OCI-LY7 (cell line): ENCODE data around the gene DCC. TPM values are rescaled to one million over a fixed set of nuclear protein-coding genes. Genes with fewer than 3 reads are reported as not detected.

Source experiments
- BruUV-seq: library from RNA; stranded (reverse); fragments of 400-500 nt; replicated peaks from 2 replicates; lab custom pipeline; 2021; lab: Mats Ljungman, UMichigan
- CTCF ChIA-PET: fragments of 300-600 bp; sonication (Branson Sonifier 250); formaldehyde crosslinking; loops from one replicate; lab custom pipeline; 2022; ENCODE audit warnings: antibody characterized with exemption; ENCODE audit not compliant: unreplicated experiment; lab: Charles Lee
- POLR2A ChIA-PET: fragments of 300-600 bp; sonication (Branson Sonifier 250); formaldehyde crosslinking; loops from one replicate; lab custom pipeline; 2022; ENCODE audit warnings: antibody characterized with exemption; lab: Charles Lee
- DNase-seq: peaks from one replicate; pipeline ENCODE4 v3.0.0-alpha.2; 2015; ENCODE audit warnings: low spot score
- H2AFZ ChIP-seq: fragments of 200-600 bp; sonication (generic), shearing (Covaris generic); 2 replicates; pipeline ENCODE4 v1.6.1; 2014; ENCODE audit warnings: mild to moderate bottlenecking, antibody characterized with exemption, low read length, moderate library complexity
- H3K27ac ChIP-seq: fragments of 200-600 bp; sonication (generic); 2 replicates; pipeline ENCODE4 v1.5.1; 2014; ENCODE audit warnings: mixed run types, low read depth, mild to moderate bottlenecking, moderate library complexity, low read length, inconsistent platforms; ENCODE audit not compliant: poor library complexity, severe bottlenecking
- H3K36me3 ChIP-seq: fragments of 200-600 bp; sonication (generic); 2 replicates; pipeline ENCODE4 v1.6.1; 2014; ENCODE audit warnings: mild to moderate bottlenecking, antibody characterized with exemption, low read length, moderate library complexity, mixed read lengths; ENCODE audit not compliant: insufficient read depth
- H3K4me1 ChIP-seq: fragments of 200-600 bp; sonication (generic); 2 replicates; pipeline ENCODE4 v1.5.1; 2014; ENCODE audit warnings: mild to moderate bottlenecking, low read length; ENCODE audit not compliant: insufficient read depth, poor library complexity, severe bottlenecking
- H3K4me2 ChIP-seq: fragments of 200-600 bp; sonication (generic); 2 replicates; pipeline ENCODE4 v1.6.1; 2014; ENCODE audit warnings: mild to moderate bottlenecking, low read length
- H3K4me3 ChIP-seq: fragments of 200-600 bp; sonication (generic); 2 replicates; pipeline ENCODE4 v1.5.1; 2014; ENCODE audit warnings: mild to moderate bottlenecking, low read depth, low read length; ENCODE audit not compliant: poor library complexity, severe bottlenecking
- H3K79me2 ChIP-seq: fragments of 200-600 bp; sonication (generic); 2 replicates; pipeline ENCODE4 v1.6.1; 2016; ENCODE audit warnings: low read depth, mild to moderate bottlenecking, low read length, moderate library complexity, mixed read lengths; ENCODE audit not compliant: insufficient read depth
- H3K9me2 ChIP-seq: fragments of 200-600 bp; sonication (generic); 2 replicates; pipeline ENCODE4 v1.6.1; 2016; ENCODE audit warnings: mild to moderate bottlenecking, low read length, mixed read lengths; ENCODE audit not compliant: insufficient read depth
- H3K9me3 ChIP-seq: fragments of 200-600 bp; sonication (generic); 2 replicates; pipeline ENCODE4 v1.6.1; 2014; ENCODE audit warnings: mild to moderate bottlenecking, mixed run types, low read length, mixed read lengths
- H4K20me1 ChIP-seq: fragments of 200-600 bp; sonication (generic); 2 replicates; pipeline ENCODE4 v1.6.1; 2014; ENCODE audit warnings: mild to moderate bottlenecking, antibody characterized with exemption, low read length, moderate library complexity, mixed read lengths; ENCODE audit not compliant: insufficient read depth
- CTCF ChIP-seq: fragments of 200-600 bp; sonication (generic); conservative IDR thresholded peaks from 2 replicates; pipeline ENCODE4 v1.5.1; 2014; ENCODE audit warnings: mild to moderate bottlenecking, antibody characterized with exemption, low read length, moderate library complexity, mixed read lengths
- EZH2phosphoT487 ChIP-seq: fragments of 200-600 bp; sonication (generic); IDR thresholded peaks from 2 replicates; pipeline ENCODE4 v1.6.1; 2018; ENCODE audit warnings: low read depth, borderline replicate concordance, mild to moderate bottlenecking, mixed run types, antibody characterized with exemption, low read length, moderate library complexity, mixed read lengths
- intact Hi-C: fragments of 100-400 bp; cut with micrococcal nuclease; formaldehyde crosslinking; loops from one replicate; pipeline ENCODE4 v1.10.0; 2022; ENCODE audit not compliant: unreplicated experiment
- total RNA-seq, 2 experiments: library from RNA; depleted of rRNA in 1 of 2; stranded (reverse); fragments of >200 nt in 1 of 2; shearing (Covaris generic) in 1 of 2; gene quantifications; 2 replicates each; pipeline ENCODE4 v1.2.3, GENCODE V29; 2014 to 2022

DCC gene
- total RNA-seq, 2 experiments from 2014 or later: not detected

- H3K9me3 ChIP-seq: no peaks in the 10 kb centered on the region
- no peak overlapping the region for H2AFZ ChIP-seq
- H3K4me1 ChIP-seq: no peaks in the 10 kb centered on the region
- no TSS peak for BruUV-seq
- TF ChIP-seq EZH2phosphoT487 (no peak), CTCF (no peak)
- H3K79me2 ChIP-seq: no peaks in the 10 kb centered on the region
- no peak overlapping the region for H3K27ac ChIP-seq
- ChIA-PET POLR2A (no interaction called here), CTCF (no interaction called here)
- no peaks in the 10 kb centered on the region for H3K36me3 ChIP-seq
- no peaks in the 10 kb centered on the region for H4K20me1 ChIP-seq
- intact Hi-C loops: no loop called here
- DNase-seq: no peak
- H3K4me3 ChIP-seq: no peak overlapping the region
- H3K4me2 ChIP-seq: no peak overlapping the region
- H3K9me2 ChIP-seq: no peaks in the 10 kb centered on the region
Measured at GRCh38 chr18:53421869-53422268, 1081.9 kb downstream of the DCC start.

- Histone ChIP-seq H3K79me2 (no peaks in the 10 kb centered on the region), H2AFZ (no peak overlapping the region), H3K4me3 (no peak overlapping the region), H3K9me2 (no peaks in the 10 kb centered on the region), H3K36me3 (no peaks in the 10 kb centered on the region), H4K20me1 (no peaks in the 10 kb centered on the region), H3K27ac (no peak overlapping the region), H3K4me2 (no peak overlapping the region), H3K9me3 (no peaks in the 10 kb centered on the region), H3K4me1 (no peaks in the 10 kb centered on the region)
- TF ChIP-seq CTCF (no peak), EZH2phosphoT487 (no peak)
- POLR2A ChIA-PET: no interaction called here
- BruUV-seq: no TSS peak
- CTCF ChIA-PET: no interaction called here
- DNase-seq: no peak
- intact Hi-C loops: no loop called here
Measured at GRCh38 chr18:53422896-53423295, 1082.9 kb downstream of the DCC start.

DNA sequence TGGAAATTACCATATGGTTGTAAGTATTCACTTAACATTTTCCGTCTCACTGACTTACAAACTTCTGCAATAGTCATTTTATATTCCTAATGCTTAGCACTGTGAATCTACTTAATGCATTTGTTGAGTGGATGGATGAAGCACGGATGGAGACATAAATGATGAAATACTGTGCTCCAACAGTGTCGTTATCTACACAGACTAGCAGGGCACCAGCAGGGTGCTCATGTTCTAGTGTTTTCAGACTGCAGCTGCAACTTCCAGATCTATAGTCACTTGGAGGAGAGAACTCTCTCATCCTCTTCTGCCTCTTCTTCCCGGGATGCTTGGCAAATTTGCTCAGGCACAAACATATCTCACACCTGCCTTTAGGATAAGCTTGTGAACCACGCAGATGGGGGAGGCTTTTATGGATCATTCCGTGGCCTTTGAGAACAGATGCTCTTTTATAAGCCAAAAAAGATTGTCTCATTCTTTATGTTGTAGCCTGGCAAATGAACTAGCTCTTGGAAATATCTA, 1086.7 kb downstream of the DCC start:
- no peaks in the 10 kb centered on the region for H4K20me1 ChIP-seq
- no peaks in the 10 kb centered on the region for H3K9me2 ChIP-seq
- no peak overlapping the region for H3K27ac ChIP-seq
- H3K4me1 ChIP-seq: no peaks in the 10 kb centered on the region
- no peak overlapping the region for H2AFZ ChIP-seq
- ChIA-PET POLR2A (no interaction called here), CTCF (no interaction called here)
- no peaks in the 10 kb centered on the region for H3K9me3 ChIP-seq
- no peaks in the 10 kb centered on the region for H3K36me3 ChIP-seq
- H3K79me2 ChIP-seq: no peaks in the 10 kb centered on the region
- intact Hi-C loops: no loop called here
- BruUV-seq: no TSS peak
- TF ChIP-seq EZH2phosphoT487: no peak
- TF ChIP-seq CTCF: no peak
- H3K4me2 ChIP-seq: no peak overlapping the region
- no peak for DNase-seq
- no peak overlapping the region for H3K4me3 ChIP-seq
